Uterus (tissue), 4 donors: ENCODE data around the gene SOS2. TPM values are rescaled to one million over a fixed set of nuclear protein-coding genes. Genes with fewer than 3 reads are reported as not detected.

ENCODE experiments used
- DNase-seq, 2 donors: peaks; one replicate each; pipeline ENCODE4 v3.0.0-alpha.2; 2019 to 2020
- H3K27ac ChIP-seq, 2 donors: fragments of 200-600 bp; sonication (generic); 1 replicate in 1 of 2; 2 replicates in 1 of 2; pipeline ENCODE4 v1.5.1; 2016 to 2018
- H3K27me3 ChIP-seq, 2 donors: fragments of 200-600 bp; sonication (generic); one replicate each; pipeline ENCODE4 v1.5.1; 2018 to 2019; ENCODE audit warnings: control low read depth in 1 of 2
- H3K36me3 ChIP-seq, 2 donors: fragments of 200-600 bp; sonication (generic); one replicate each; pipeline ENCODE4 v1.5.1; 2019; ENCODE audit warnings: control low read depth in 1 of 2
- H3K4me1 ChIP-seq, 2 donors: fragments of 200-600 bp; sonication (generic); one replicate each; pipeline ENCODE4 v1.5.1; 2018 to 2019; ENCODE audit warnings: control low read depth in 1 of 2
- H3K4me3 ChIP-seq, 2 donors: fragments of 200-600 bp; sonication (generic); 1 replicate in 1 of 2; 2 replicates in 1 of 2; pipeline ENCODE4 v1.5.1; 2018 to 2019; ENCODE audit warnings: mild to moderate bottlenecking in 1 of 2
- H3K9me3 ChIP-seq, 2 donors: fragments of 200-600 bp; sonication (generic); one replicate each; pipeline ENCODE4 v1.5.1; 2019; ENCODE audit warnings: control low read depth in 1 of 2
- POLR2A ChIP-seq, 2 donors: fragments of 450-650 bp; IDR thresholded peaks; one replicate each; pipeline ENCODE4 v1.6.1; 2016; ENCODE audit warnings: antibody characterized with exemption in 2 of 2, mild to moderate bottlenecking in 1 of 2, moderate library complexity in 1 of 2
- intact Hi-C: fragments of 100-400 bp; cut with DNase I; formaldehyde crosslinking; loops from one replicate; pipeline ENCODE4 v1.15.1; 2023; ENCODE audit warnings: low total_unique reads
- total RNA-seq, 4 donors: library from RNA; depleted of rRNA in 3 of 4; stranded (reverse); fragments of >200 nt in 3 of 4; gene quantifications; one replicate each; pipeline versions ENCODE4 v1.1.0 to v1.2.4, GENCODE V29; 2014 to 2023
- TF ChIP-seq, protein P1 (sequence below), 4 experiments: fragments of 200-600 bp in 2 of 4; fragments of 450-650 bp in 2 of 4; sonication (generic) in 2 of 4; IDR thresholded peaks; one replicate each; pipeline ENCODE4 v1.5.1; 2016 to 2019; ENCODE audit warnings: antibody characterized with exemption in 4 of 4, mild to moderate bottlenecking in 2 of 4, moderate library complexity in 1 of 4
- donor health status: DM: yes; HTN: yes; CAD: no.

Gene SOS2
- total RNA-seq, 4 donors from 2014 or later = 21.8 to 66.9 (median 32.8) TPM

DNA sequence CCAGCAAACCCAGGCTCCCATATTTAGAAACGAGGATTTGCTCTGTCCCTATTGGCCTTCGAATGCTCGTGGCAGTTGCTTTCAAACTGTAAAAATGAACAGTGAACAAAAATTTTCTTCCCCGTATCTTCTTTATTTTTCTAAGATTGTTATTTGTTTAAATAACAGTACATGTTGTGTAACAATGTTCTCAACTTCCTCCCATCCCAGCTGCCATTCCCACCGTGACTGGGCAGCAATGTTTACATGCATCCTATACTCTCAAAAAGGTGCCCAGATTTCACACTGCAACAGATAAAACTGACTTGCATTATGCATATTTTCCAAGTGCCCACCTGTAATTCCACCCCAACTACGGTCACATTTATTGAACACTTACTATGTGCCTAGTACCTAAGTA lies 127.8 kb downstream of the SOS2 start:
- Histone ChIP-seq H3K9me3 (no peaks in the 10 kb centered on the region), H3K4me1 (no peaks in the 10 kb centered on the region), H3K36me3 (no peaks in the 10 kb centered on the region), H3K27ac (no peak overlapping the region), H3K4me3 (no peak overlapping the region), H3K27me3 (no peaks in the 10 kb centered on the region)
- TF ChIP-seq, protein P1, sequence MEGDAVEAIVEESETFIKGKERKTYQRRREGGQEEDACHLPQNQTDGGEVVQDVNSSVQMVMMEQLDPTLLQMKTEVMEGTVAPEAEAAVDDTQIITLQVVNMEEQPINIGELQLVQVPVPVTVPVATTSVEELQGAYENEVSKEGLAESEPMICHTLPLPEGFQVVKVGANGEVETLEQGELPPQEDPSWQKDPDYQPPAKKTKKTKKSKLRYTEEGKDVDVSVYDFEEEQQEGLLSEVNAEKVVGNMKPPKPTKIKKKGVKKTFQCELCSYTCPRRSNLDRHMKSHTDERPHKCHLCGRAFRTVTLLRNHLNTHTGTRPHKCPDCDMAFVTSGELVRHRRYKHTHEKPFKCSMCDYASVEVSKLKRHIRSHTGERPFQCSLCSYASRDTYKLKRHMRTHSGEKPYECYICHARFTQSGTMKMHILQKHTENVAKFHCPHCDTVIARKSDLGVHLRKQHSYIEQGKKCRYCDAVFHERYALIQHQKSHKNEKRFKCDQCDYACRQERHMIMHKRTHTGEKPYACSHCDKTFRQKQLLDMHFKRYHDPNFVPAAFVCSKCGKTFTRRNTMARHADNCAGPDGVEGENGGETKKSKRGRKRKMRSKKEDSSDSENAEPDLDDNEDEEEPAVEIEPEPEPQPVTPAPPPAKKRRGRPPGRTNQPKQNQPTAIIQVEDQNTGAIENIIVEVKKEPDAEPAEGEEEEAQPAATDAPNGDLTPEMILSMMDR (IDR thresholded peaks at IDR 0.05) = no peak
- no peak for TF ChIP-seq POLR2A (IDR thresholded peaks at IDR 0.05)
- DNase-seq = no peak
- intact Hi-C loops = loop anchor here (10.0 kb wide), 2 partner anchors 209 to 239 kb away; partner anchors contain the start of gene ARF6

DNA sequence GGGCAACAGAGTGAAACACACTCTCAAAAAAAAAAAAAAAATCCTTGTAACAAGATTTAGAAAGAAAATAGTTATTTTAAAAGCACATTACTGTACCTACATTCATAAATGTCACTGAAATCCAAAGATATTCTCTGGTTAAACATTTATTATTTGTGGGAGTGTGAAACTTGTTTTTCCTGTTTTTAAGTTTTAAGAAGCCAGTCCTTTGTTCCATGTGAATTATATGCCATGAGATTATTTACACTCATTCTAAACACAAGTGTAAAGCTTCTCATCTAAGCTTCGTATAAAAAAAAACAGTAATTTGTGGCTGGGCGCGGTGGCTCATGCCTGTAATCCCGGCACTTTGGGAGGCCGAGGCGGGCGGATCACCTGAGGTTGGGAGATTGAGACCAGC lies 130.0 kb downstream of the SOS2 start:
- no peaks in the 10 kb centered on the region for H3K36me3 ChIP-seq
- intact Hi-C loops = loop anchor here (10.0 kb wide), 2 partner anchors 207 to 237 kb away; partner anchors contain the start of gene ARF6
- H3K27ac ChIP-seq = no peak overlapping the region
- no peaks in the 10 kb centered on the region for H3K9me3 ChIP-seq
- H3K4me1 ChIP-seq = no peaks in the 10 kb centered on the region
- no peaks in the 10 kb centered on the region for H3K27me3 ChIP-seq
- no peak for TF ChIP-seq POLR2A (IDR thresholded peaks at IDR 0.05)
- TF ChIP-seq, protein P1 (IDR thresholded peaks at IDR 0.05) = no peak
- H3K4me3 ChIP-seq = no peak overlapping the region
- no peak for DNase-seq

DNA sequence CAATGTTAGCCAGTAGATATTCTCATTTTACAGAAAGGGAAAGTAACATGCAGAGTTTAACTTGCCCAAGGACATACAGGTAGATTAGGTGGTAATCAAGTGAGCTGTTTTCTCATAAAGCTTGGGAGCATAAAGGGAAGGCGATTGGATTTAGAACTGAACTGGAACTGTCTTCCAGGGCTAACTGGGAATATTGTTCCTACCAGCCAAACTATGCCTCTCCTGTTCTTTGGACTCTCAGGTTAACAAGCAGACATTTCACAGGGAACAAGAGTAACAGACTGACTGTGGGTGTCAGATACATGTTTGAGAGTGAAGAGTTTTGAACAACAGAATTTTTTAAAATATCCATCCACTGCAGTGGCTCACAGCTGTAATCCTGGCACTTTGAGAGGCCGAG lies 130.6 kb downstream of the SOS2 start:
- TF ChIP-seq, protein P1 (IDR thresholded peaks at IDR 0.05) = no peak
- no peak for TF ChIP-seq POLR2A (IDR thresholded peaks at IDR 0.05)
- no peak overlapping the region for H3K4me3 ChIP-seq
- no peaks in the 10 kb centered on the region for H3K9me3 ChIP-seq
- intact Hi-C loops = loop anchor here (10.0 kb wide), 2 partner anchors 206 to 236 kb away; partner anchors contain the start of gene ARF6
- H3K36me3 ChIP-seq = no peaks in the 10 kb centered on the region
- DNase-seq = no peak
- no peaks in the 10 kb centered on the region for H3K4me1 ChIP-seq
- H3K27me3 ChIP-seq = no peaks in the 10 kb centered on the region
- no peak overlapping the region for H3K27ac ChIP-seq

DNA sequence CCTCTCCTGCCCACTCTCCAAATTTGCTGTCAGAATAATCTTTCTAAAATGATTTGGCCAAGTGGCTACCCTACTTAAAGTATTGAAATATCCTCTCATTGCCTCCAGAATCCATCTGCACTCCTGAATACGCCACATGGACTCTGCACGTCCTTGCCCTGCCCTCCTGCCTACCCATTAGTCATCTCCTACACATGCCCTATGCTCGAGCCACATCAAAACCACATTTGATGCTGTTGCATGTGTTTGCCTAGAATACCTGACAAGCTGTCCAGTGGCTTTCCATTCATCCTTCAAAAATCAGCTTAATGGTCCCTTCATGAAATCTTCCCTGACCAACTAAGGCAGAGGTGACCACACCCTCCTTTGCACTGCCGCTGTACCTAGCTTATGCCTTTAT lies 132.0 kb downstream of the SOS2 start:
- intact Hi-C loops = no loop called here
- no peak overlapping the region for H3K4me3 ChIP-seq

DNA sequence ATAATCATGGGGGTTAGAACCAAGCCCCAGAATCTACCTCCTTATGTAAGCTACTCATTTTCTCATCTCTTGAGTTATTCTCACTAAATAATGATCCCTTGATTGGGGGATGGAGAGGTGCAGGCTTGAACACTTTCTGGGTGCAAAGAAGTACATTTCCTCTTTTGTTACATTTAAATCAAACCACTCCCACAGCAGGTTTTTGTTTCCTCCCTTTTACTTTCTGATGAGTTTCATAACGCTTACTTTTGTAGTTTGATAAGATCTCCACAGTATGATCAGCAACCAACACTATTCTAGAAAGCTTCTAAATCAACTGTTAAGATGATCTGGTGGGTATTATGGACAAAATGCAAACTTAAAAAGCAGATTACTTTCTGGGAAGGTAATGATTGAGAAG lies 135.5 kb downstream of the SOS2 start:
- Histone ChIP-seq H3K4me3 (no peak overlapping the region), H3K27ac (no peak overlapping the region), H3K9me3 (no peaks in the 10 kb centered on the region), H3K4me1 (no peaks in the 10 kb centered on the region), H3K27me3 (no peaks in the 10 kb centered on the region), H3K36me3 (no peaks in the 10 kb centered on the region)
- intact Hi-C loops = no loop called here
- no peak for DNase-seq
- TF ChIP-seq POLR2A (IDR thresholded peaks at IDR 0.05) = no peak

More for the DNA sequence above, 132.0 kb downstream of the SOS2 start:
- Histone ChIP-seq H3K9me3 (no peaks in the 10 kb centered on the region), H3K27ac (no peak overlapping the region), H3K27me3 (no peaks in the 10 kb centered on the region), H3K4me1 (no peaks in the 10 kb centered on the region), H3K36me3 (no peaks in the 10 kb centered on the region)
- TF ChIP-seq POLR2A (IDR thresholded peaks at IDR 0.05) = no peak
- DNase-seq = no peak

DNA sequence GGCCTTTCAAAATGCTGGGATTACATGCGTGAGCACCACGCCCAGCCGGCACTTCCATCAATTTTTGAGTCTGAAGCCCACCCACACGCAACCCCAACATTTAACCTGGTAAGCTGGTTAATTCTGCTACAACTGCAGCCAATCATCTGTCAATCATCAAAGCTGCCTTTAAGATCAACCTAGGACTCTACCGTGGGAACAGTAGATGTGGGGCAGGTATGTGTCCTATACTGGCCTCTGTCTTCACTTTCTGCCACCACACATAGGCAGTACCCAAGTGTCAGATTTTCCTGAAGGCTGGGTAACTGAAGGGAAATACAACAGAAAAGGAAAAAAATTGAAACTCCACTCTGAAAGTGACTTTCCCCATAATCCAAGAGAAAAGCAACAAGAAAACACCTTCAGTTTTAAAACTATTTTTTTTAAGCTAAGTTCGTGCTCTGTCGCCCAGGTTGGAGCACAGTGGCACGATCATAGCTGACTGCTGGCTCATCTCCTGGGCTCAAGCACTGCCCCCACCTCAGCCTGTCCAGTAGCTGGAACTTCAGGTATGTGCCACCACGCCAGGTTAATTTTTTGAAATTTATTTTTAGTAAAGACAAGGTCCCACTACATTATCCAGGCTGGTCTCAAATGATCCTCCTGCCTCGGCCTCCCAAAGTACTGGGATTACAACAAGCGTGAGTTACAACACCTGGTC lies 137.2 kb downstream of the SOS2 start:
- Histone ChIP-seq H3K4me1 (no peaks in the 10 kb centered on the region), H3K27me3 (no peaks in the 10 kb centered on the region), H3K27ac (no peak overlapping the region), H3K9me3 (no peaks in the 10 kb centered on the region), H3K36me3 (no peaks in the 10 kb centered on the region), H3K4me3 (no peak overlapping the region)
- intact Hi-C loops = no loop called here
- TF ChIP-seq, protein P1 (IDR thresholded peaks at IDR 0.05) = no peak
- TF ChIP-seq POLR2A (IDR thresholded peaks at IDR 0.05) = no peak
- no peak for DNase-seq
